HUES64 (cell line): ENCODE data around the gene PIWIL4.

ENCODE experiments used
- H3K27ac ChIP-seq: 2 replicates; pipeline ENCODE4 v1.7.0; 2013; ENCODE audit warnings: low read depth, low read length, inconsistent platforms
- H3K27me3 ChIP-seq: 2 replicates; pipeline ENCODE4 v1.6.1; 2013; ENCODE audit warnings: mild to moderate bottlenecking, low read length; ENCODE audit not compliant: insufficient read depth
- H3K36me3 ChIP-seq: 2 replicates; pipeline ENCODE4 v1.6.1; 2013; ENCODE audit warnings: mild to moderate bottlenecking, low read length; ENCODE audit not compliant: insufficient read depth
- H3K4me1 ChIP-seq: 2 replicates; pipeline ENCODE4 v1.6.1; 2013; ENCODE audit warnings: mild to moderate bottlenecking, low read length, moderate library complexity; ENCODE audit not compliant: insufficient read depth
- H3K4me3 ChIP-seq: 2 replicates; pipeline ENCODE4 v1.5.1; 2013; ENCODE audit warnings: mild to moderate bottlenecking, low read length, moderate library complexity
- H3K9ac ChIP-seq: 2 replicates; pipeline ENCODE4 v1.6.1; 2013; ENCODE audit warnings: mild to moderate bottlenecking, low read depth, low read length
- H3K9me3 ChIP-seq: 2 replicates; pipeline ENCODE4 v1.6.1; 2013; ENCODE audit warnings: low read depth, low read length; ENCODE audit not compliant: insufficient read depth
- WGBS: fragments of 150-250, 120-280 bp; methylation state at CpG from one replicate; pipeline ENCODE4 v1.1.7; 2013; ENCODE audit warnings: missing lambda C conversion rate; 5-methylcytosine and 5-hydroxymethylcytosine counted together

The PIWIL4 gene

GRCh38 chr11:94654201-94654600 lies 87.0 kb downstream of the PIWIL4 start:
- Histone ChIP-seq H3K27ac (no peak overlapping the region; the same call in 1 of the 2 replicates), H3K36me3 (peaks cover 67% of the 10 kb centered on the region), H3K4me1 (peaks cover 59% of the 10 kb centered on the region), H3K9me3 (no peaks in the 10 kb centered on the region), H3K4me3 (no peak overlapping the region), H3K9ac (no peak overlapping the region), H3K27me3 (no peaks in the 10 kb centered on the region)
- WGBS = 79% methylated on average over 7 of the region's 7 CpGs

DNA sequence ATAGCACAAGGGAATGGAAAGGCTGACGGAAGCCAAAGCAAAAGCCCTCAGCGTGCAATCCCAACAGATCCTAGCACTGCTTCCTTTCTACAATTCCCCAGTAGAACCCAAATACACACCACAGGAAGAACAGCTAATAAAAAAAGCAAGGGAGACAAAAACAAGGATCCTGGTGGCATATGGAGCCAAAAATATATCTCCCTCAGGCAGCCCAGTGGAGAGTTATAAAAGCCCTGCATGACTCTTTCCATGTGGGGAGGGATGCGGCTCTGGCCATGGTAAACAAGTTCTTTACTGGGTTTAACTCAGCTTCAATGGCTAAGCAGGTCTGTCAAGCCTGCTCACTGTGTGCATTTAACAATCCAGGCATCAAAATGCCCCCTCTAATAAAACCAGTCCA lies 88.1 kb downstream of the PIWIL4 start:
- no peaks in the 10 kb centered on the region; the same call in 1 of the 2 replicates for H3K9me3 ChIP-seq
- 67% methylated on average over 3 of the region's 3 CpGs for WGBS
- H3K27ac ChIP-seq = peak overlapping the region; percentile 88
- H3K36me3 ChIP-seq = peaks cover 70% of the 10 kb centered on the region
- H3K4me3 ChIP-seq = no peak overlapping the region
- H3K4me1 ChIP-seq = peaks cover 57% of the 10 kb centered on the region
- H3K27me3 ChIP-seq = no peaks in the 10 kb centered on the region
- no peak overlapping the region for H3K9ac ChIP-seq

DNA sequence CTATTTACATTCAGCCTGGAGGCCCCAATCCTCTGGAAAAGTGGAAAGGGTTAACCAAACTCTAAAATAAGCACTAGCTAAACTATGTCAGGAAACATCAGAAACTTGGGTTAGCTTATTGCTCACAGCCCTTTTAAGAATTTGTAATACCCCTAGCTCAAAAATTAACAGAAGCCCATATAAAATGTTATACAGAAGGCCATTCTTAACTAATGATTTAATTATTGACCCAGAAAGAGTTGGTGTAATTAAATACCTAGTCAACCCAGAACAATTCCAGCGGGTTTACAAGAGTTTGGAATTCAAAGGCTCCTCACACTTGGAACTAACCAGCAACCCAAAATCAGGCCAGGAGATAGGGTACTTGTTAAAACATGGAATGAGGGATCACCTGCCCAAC lies 88.8 kb downstream of the PIWIL4 start:
- Histone ChIP-seq H3K9ac (no peak overlapping the region), H3K36me3 (peaks cover 68% of the 10 kb centered on the region), H3K27ac (peak overlapping the region; percentile 88), H3K4me1 (peaks cover 50% of the 10 kb centered on the region), H3K9me3 (no peaks in the 10 kb centered on the region; the same call in 1 of the 2 replicates), H3K4me3 (no peak overlapping the region), H3K27me3 (no peaks in the 10 kb centered on the region)
- 60% methylated on average over 1 of the region's 1 CpG for WGBS

GRCh38 chr11:94656968-94657367 lies 89.8 kb downstream of the PIWIL4 start:
- WGBS = 44% methylated on average over 6 of the region's 6 CpGs
- H3K27ac ChIP-seq = peak overlapping the region; percentile 88
- peaks cover 62% of the 10 kb centered on the region for H3K36me3 ChIP-seq
- H3K9me3 ChIP-seq = no peaks in the 10 kb centered on the region; the same call in 1 of the 2 replicates
- no peak overlapping the region; the same call in 1 of the 2 replicates for H3K9ac ChIP-seq
- no peaks in the 10 kb centered on the region for H3K27me3 ChIP-seq
- H3K4me3 ChIP-seq = no peak overlapping the region
- peaks cover 59% of the 10 kb centered on the region for H3K4me1 ChIP-seq

GRCh38 chr11:94657629-94658028 lies 90.5 kb downstream of the PIWIL4 start:
- peaks cover 59% of the 10 kb centered on the region for H3K4me1 ChIP-seq
- 81% methylated on average over 3 of the region's 3 CpGs for WGBS
- peak overlapping the region; percentile 85 for H3K27ac ChIP-seq
- no peak overlapping the region for H3K4me3 ChIP-seq
- peaks cover 57% of the 10 kb centered on the region for H3K36me3 ChIP-seq
- H3K9ac ChIP-seq = peak overlapping the region; percentile 11; the same call in 1 of the 2 replicates
- no peaks in the 10 kb centered on the region for H3K27me3 ChIP-seq
- H3K9me3 ChIP-seq = no peaks in the 10 kb centered on the region; the same call in 1 of the 2 replicates

DNA sequence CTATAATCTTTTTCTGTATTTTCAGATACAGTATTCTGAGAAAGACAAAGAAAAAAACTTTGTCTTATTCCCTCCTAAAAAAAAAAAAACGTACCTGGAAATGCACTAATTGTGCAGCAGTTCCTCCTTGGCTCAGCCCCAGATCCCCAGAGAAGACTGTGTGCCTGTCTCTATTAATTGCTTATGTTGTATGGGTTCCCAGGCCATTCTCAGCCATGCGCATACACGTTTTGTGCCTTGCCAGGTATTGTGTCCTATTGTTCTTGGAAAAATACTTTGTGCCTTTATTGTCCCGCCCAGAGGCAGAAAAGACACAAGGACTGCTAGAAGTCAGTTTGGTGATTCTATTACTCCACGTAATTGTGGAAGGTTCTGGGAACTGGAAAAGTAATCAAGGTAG lies 91.2 kb downstream of the PIWIL4 start:
- Histone ChIP-seq H3K4me3 (no peak overlapping the region), H3K27ac (peak overlapping the region; percentile 85), H3K36me3 (peaks cover 56% of the 10 kb centered on the region), H3K9me3 (no peaks in the 10 kb centered on the region; the same call in 1 of the 2 replicates), H3K27me3 (no peaks in the 10 kb centered on the region), H3K9ac (no peak overlapping the region), H3K4me1 (peaks cover 60% of the 10 kb centered on the region)
- WGBS = 79% methylated on average over 5 of the region's 5 CpGs

- Histone ChIP-seq H3K9ac (no peak overlapping the region), H3K27ac (peak overlapping the region; percentile 31), H3K9me3 (no peaks in the 10 kb centered on the region; the same call in 1 of the 2 replicates), H3K4me1 (peaks cover 61% of the 10 kb centered on the region), H3K36me3 (peaks cover 60% of the 10 kb centered on the region), H3K27me3 (no peaks in the 10 kb centered on the region), H3K4me3 (no peak overlapping the region)
- WGBS = 74% methylated on average over 3 of the region's 3 CpGs
Measured at GRCh38 chr11:94658888-94659287, 91.7 kb downstream of the PIWIL4 start.

- no peaks in the 10 kb centered on the region for H3K27me3 ChIP-seq
- H3K36me3 ChIP-seq = peaks cover 53% of the 10 kb centered on the region
- H3K4me3 ChIP-seq = no peak overlapping the region
- 0 out of 2 replicates have a peak overlapping the region, but pooled peaks have one; percentile 38 for H3K27ac ChIP-seq
- H3K4me1 ChIP-seq = peaks cover 48% of the 10 kb centered on the region
- 81% methylated on average over 1 of the region's 1 CpG for WGBS
- H3K9ac ChIP-seq = no peak overlapping the region
- H3K9me3 ChIP-seq = no peaks in the 10 kb centered on the region; the same call in 1 of the 2 replicates
Measured at GRCh38 chr11:94661444-94661843, 94.3 kb downstream of the PIWIL4 start.

- peaks cover 47% of the 10 kb centered on the region for H3K36me3 ChIP-seq
- WGBS = 86% methylated on average over 4 of the region's 4 CpGs
- H3K9ac ChIP-seq = no peak overlapping the region
- no peaks in the 10 kb centered on the region for H3K27me3 ChIP-seq
- H3K4me1 ChIP-seq = peaks cover 42% of the 10 kb centered on the region
- no peak overlapping the region for H3K4me3 ChIP-seq
- H3K27ac ChIP-seq = peak overlapping the region; percentile 56; the same call in 1 of the 2 replicates
- H3K9me3 ChIP-seq = no peaks in the 10 kb centered on the region; the same call in 1 of the 2 replicates
Measured at GRCh38 chr11:94662065-94662779, 95.1 kb downstream of the PIWIL4 start.

DNA sequence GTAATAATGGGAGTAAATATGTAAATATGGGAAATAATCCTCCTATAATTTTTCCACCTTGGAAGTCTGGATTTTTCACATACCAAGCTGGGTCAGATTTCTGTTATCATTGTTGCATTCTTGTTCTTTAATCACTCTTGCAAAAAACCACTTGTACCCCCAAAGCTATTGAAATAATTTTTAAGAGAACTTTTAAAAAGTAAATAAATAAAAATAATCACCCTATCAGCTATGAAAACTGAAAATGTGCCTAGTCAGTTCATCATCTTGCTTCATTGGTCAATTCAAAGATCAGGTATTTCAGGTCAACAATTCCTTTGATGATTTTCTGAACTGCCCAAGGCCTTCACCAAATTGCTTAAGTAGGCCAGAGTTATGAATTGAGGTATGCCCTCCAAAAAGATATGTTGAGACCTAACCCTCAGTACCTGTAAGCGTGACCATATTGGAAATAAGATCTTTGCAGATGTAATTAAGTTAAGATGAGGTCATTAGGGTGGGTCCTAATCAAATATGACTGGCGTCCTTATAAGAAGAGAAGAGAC lies 95.8 kb downstream of the PIWIL4 start:
- H3K4me1 ChIP-seq = peaks cover 35% of the 10 kb centered on the region
- no peak overlapping the region for H3K4me3 ChIP-seq
- no peak overlapping the region for H3K27ac ChIP-seq
- 99% methylated on average over 2 of the region's 2 CpGs for WGBS
- H3K27me3 ChIP-seq = no peaks in the 10 kb centered on the region
- H3K36me3 ChIP-seq = peaks cover 40% of the 10 kb centered on the region
- no peak overlapping the region for H3K9ac ChIP-seq
- H3K9me3 ChIP-seq = no peaks in the 10 kb centered on the region; the same call in 1 of the 2 replicates

GRCh38 chr11:94664346-94664745 lies 97.2 kb downstream of the PIWIL4 start:
- Histone ChIP-seq H3K9ac (no peak overlapping the region), H3K9me3 (no peaks in the 10 kb centered on the region; the same call in 1 of the 2 replicates), H3K27me3 (no peaks in the 10 kb centered on the region), H3K27ac (no peak overlapping the region), H3K4me1 (peaks cover 27% of the 10 kb centered on the region), H3K4me3 (no peak overlapping the region), H3K36me3 (peaks cover 27% of the 10 kb centered on the region)
